WTC11 (cell line): Measurements from ENCODE around the gene PSENEN. TPM values are rescaled to one million over a fixed set of nuclear protein-coding genes. Genes with fewer than 3 reads are reported as not detected.

Source experiments
- ATAC-seq: fragments of 200-7000 bp; cut with Tn5 transposase; 2 replicates; pipeline ENCODE4 v1.10.0; 2021; ENCODE audit warnings: mild to moderate bottlenecking, moderate library complexity
- CTCF ChIA-PET: fragments of 300-600 bp; sonication (Branson Sonifier 250); formaldehyde crosslinking; loops from one replicate; lab custom pipeline; 2021; ENCODE audit warnings: antibody characterized with exemption; lab: Charles Lee
- POLR2A ChIA-PET: fragments of 350-600 bp; sonication (Branson Sonifier 250); formaldehyde crosslinking; loops from one replicate; lab custom pipeline; 2021; ENCODE audit warnings: antibody characterized with exemption; lab: Charles Lee
- DNase-seq: peaks from one replicate; pipeline ENCODE4 v3.0.0; 2021; ENCODE audit warnings: low spot score
- H3K27ac Mint-ChIP-seq: 2 replicates; pipeline ENCODE4 v1.8.0; 2021; ENCODE audit warnings: mixed read lengths
- H3K27me3 Mint-ChIP-seq: 2 replicates; pipeline ENCODE4 v1.8.0; 2021; ENCODE audit warnings: low read depth, mild to moderate bottlenecking, moderate library complexity, mixed read lengths
- H3K36me3 Mint-ChIP-seq: 2 replicates; pipeline ENCODE4 v1.8.0; 2021; ENCODE audit warnings: mixed read lengths
- H3K4me1 Mint-ChIP-seq: 2 replicates; pipeline ENCODE4 v1.8.0; 2022; ENCODE audit warnings: mixed read lengths
- H3K4me3 Mint-ChIP-seq: 2 replicates; pipeline ENCODE4 v1.8.0; 2021; ENCODE audit warnings: mild to moderate bottlenecking, moderate library complexity, mixed read lengths
- H3K9me3 Mint-ChIP-seq: 2 replicates; pipeline ENCODE4 v1.8.0; 2021; ENCODE audit warnings: mixed read lengths
- FOXP1 ChIP-seq: sonication (generic); formaldehyde crosslinking; IDR thresholded peaks from 2 replicates; pipeline ENCODE4 v1.8.0; 2022; ENCODE audit warnings: missing genetic modification reagents, mild to moderate bottlenecking, moderate library complexity, borderline replicate concordance
- GRHL2 ChIP-seq: fragments of 250-450 bp; sonication (Bioruptor Pico); IDR thresholded peaks from 2 replicates; pipeline ENCODE4 v1.8.0; 2022; ENCODE audit warnings: mild to moderate bottlenecking, moderate library complexity; ENCODE audit not compliant: insufficient replicate concordance, severe bottlenecking
- JAZF1 ChIP-seq: fragments of 250-450 bp; sonication (Bioruptor Pico); IDR thresholded peaks from 2 replicates; pipeline ENCODE4 v1.9.0; 2021; ENCODE audit warnings: moderate library complexity, mild to moderate bottlenecking, inconsistent platforms
- SOX15 ChIP-seq: fragments of 250-450 bp; sonication (Bioruptor Pico); IDR thresholded peaks from 2 replicates; pipeline ENCODE4 v1.9.0; 2021; ENCODE audit warnings: mild to moderate bottlenecking
- SP1 ChIP-seq: sonication (generic); formaldehyde crosslinking; conservative IDR thresholded peaks from 2 replicates; pipeline ENCODE4 v1.8.1; 2022; ENCODE audit warnings: missing genetic modification reagents
- TEAD1 ChIP-seq: sonication (generic); formaldehyde crosslinking; IDR thresholded peaks from 2 replicates; pipeline ENCODE4 v1.8.0; 2022; ENCODE audit warnings: mild to moderate bottlenecking, missing genetic modification reagents
- ZNF138 ChIP-seq: sonication (generic); formaldehyde crosslinking; conservative IDR thresholded peaks from 2 replicates; pipeline ENCODE4 v1.8.1; 2022; ENCODE audit warnings: mild to moderate bottlenecking, moderate library complexity, missing genetic modification reagents
- ZNF232 ChIP-seq: sonication (generic); formaldehyde crosslinking; IDR thresholded peaks from 2 replicates; pipeline ENCODE4 v1.8.0; 2022; ENCODE audit warnings: mild to moderate bottlenecking, missing genetic modification reagents
- ZNF423 ChIP-seq: fragments of 250-450 bp; sonication (Bioruptor Pico); IDR thresholded peaks from 2 replicates; pipeline ENCODE4 v2.1.2; 2022; ENCODE audit warnings: mild to moderate bottlenecking, moderate library complexity
- total RNA-seq: library from RNA; stranded (reverse); gene quantifications from 3 replicates; pipeline ENCODE4 v1.2.3, GENCODE V29; 2021
- TF ChIP-seq, protein P1 (sequence below): sonication (generic); formaldehyde crosslinking; IDR thresholded peaks from 2 replicates; pipeline ENCODE4 v1.8.0; 2023; ENCODE audit warnings: missing genetic modification reagents, mild to moderate bottlenecking, borderline replicate concordance
- TF ChIP-seq, protein P2 (sequence below): sonication (generic); formaldehyde crosslinking; IDR thresholded peaks from 2 replicates; pipeline ENCODE4 v1.8.1; 2023; ENCODE audit warnings: mild to moderate bottlenecking, missing genetic modification reagents
- TF ChIP-seq, protein P3 (sequence below): sonication (generic); formaldehyde crosslinking; IDR thresholded peaks from 2 replicates; pipeline ENCODE4 v1.8.0; 2022; ENCODE audit warnings: mild to moderate bottlenecking, missing genetic modification reagents
- TF ChIP-seq, protein P4 (sequence below): sonication (generic); formaldehyde crosslinking; IDR thresholded peaks from 2 replicates; pipeline ENCODE4 v1.8.1; 2022; ENCODE audit warnings: mild to moderate bottlenecking, missing genetic modification reagents, moderate library complexity, borderline replicate concordance
- TF ChIP-seq, protein P5 (sequence below): sonication (generic); formaldehyde crosslinking; IDR thresholded peaks from 2 replicates; pipeline ENCODE4 v1.8.0; 2022; ENCODE audit warnings: mild to moderate bottlenecking, missing genetic modification reagents
- TF ChIP-seq, protein P6 (sequence below): fragments of 250-450 bp; sonication (Bioruptor Pico); IDR thresholded peaks from 2 replicates; pipeline ENCODE4 v1.9.0; 2021; ENCODE audit warnings: mild to moderate bottlenecking

Gene PSENEN
- total RNA-seq, 1 experiment from 2014 or later, result 80.3 TPM

DNA sequence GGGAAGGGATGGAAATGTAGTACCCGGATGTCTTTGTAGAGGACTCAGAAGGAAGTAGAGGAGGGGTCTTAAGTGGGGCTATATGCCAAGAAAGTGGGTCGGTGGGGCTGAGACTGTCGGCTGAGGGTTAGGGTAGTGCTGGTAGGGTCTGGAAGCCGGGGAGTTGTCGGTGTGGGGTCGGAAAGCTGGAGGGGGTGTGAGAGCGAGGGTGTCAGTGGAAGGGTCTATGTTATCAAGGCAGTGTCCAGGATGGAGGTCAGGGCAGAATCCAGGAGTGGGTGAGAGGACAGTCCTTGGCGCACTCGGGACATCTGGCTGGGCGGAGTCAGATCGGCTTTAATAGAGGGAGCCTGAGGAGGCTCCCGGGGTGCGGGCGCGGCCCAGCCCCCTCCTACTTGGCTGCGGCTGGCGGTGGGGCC lies 9.7 kb downstream of the PSENEN start (continued):
- TF ChIP-seq, protein P1, sequence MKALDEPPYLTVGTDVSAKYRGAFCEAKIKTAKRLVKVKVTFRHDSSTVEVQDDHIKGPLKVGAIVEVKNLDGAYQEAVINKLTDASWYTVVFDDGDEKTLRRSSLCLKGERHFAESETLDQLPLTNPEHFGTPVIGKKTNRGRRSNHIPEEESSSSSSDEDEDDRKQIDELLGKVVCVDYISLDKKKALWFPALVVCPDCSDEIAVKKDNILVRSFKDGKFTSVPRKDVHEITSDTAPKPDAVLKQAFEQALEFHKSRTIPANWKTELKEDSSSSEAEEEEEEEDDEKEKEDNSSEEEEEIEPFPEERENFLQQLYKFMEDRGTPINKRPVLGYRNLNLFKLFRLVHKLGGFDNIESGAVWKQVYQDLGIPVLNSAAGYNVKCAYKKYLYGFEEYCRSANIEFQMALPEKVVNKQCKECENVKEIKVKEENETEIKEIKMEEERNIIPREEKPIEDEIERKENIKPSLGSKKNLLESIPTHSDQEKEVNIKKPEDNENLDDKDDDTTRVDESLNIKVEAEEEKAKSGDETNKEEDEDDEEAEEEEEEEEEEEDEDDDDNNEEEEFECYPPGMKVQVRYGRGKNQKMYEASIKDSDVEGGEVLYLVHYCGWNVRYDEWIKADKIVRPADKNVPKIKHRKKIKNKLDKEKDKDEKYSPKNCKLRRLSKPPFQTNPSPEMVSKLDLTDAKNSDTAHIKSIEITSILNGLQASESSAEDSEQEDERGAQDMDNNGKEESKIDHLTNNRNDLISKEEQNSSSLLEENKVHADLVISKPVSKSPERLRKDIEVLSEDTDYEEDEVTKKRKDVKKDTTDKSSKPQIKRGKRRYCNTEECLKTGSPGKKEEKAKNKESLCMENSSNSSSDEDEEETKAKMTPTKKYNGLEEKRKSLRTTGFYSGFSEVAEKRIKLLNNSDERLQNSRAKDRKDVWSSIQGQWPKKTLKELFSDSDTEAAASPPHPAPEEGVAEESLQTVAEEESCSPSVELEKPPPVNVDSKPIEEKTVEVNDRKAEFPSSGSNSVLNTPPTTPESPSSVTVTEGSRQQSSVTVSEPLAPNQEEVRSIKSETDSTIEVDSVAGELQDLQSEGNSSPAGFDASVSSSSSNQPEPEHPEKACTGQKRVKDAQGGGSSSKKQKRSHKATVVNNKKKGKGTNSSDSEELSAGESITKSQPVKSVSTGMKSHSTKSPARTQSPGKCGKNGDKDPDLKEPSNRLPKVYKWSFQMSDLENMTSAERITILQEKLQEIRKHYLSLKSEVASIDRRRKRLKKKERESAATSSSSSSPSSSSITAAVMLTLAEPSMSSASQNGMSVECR (CRISPR knock-in tag), result no peak

DNA sequence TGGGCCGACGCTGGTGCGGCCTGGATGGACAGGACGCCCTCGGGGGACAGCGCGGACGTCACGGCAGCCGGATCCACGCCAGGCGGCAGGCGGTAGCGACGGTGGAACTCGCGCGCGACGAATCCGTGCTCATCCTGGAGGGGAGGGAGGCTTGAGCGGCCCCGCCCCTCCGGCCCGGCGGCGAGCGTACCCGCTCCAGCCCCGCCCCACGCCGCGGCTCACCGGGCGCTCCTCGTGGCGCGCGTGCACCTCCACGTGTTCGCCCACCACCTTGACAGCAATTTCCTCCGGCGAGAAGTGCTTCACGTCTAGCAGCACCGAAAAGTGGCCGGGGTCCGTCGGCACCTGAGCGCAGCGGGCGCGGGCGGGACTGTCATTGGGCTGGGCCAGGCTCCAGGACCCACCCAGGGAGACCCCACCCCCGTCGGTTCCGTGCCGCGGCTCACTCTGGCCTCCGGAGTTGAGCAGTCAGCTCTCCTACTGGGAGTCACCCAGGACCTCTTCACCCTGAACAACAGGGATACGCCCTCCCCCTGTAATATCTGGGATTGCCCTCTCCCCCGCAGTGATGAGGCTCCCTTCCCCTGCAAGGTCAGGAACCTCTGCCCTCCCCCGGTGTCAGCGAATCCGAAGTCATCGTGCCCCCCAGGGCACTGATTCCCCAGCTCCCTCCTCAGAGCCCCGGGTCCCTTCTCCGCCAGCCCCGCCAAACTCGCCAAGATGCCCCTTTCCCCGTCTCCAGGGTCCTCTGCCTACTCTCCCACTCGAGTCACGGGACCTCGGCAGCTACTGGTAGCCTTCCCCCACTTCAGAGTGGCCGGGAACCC lies 10.3 kb downstream of the PSENEN start:
- H3K9me3 Mint-ChIP-seq, result no peaks in the 10 kb centered on the region
- H3K4me3 Mint-ChIP-seq, result peak overlapping the region; percentile 94
- H3K27me3 Mint-ChIP-seq, result peaks cover 23% of the 10 kb centered on the region
- ChIA-PET CTCF (interaction anchor here (0.8 to 2.9 kb wide), 5 partner anchors 8 to 175 kb away, joined by 3 to 13 read pairs (median 3); partner anchors contain the start of genes LIN37, PSENEN and U2AF1L4), POLR2A (interaction anchor here (2.0 to 2.5 kb wide), 2 partner anchors 7 to 15 kb away, joined by 11 to 13 read pairs; partner anchors contain the start of gene LIN37)
- H3K27ac Mint-ChIP-seq, result no peak overlapping the region
- ATAC-seq (no peak), DNase-seq (peak; percentile 15)
- peaks cover 16% of the 10 kb centered on the region for H3K4me1 Mint-ChIP-seq
- TF ChIP-seq, protein P2, sequence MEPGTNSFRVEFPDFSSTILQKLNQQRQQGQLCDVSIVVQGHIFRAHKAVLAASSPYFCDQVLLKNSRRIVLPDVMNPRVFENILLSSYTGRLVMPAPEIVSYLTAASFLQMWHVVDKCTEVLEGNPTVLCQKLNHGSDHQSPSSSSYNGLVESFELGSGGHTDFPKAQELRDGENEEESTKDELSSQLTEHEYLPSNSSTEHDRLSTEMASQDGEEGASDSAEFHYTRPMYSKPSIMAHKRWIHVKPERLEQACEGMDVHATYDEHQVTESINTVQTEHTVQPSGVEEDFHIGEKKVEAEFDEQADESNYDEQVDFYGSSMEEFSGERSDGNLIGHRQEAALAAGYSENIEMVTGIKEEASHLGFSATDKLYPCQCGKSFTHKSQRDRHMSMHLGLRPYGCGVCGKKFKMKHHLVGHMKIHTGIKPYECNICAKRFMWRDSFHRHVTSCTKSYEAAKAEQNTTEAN (CRISPR knock-in tag), result no peak
- TF ChIP-seq ZNF232 (CRISPR knock-in tag), result no peak
- no peak for TF ChIP-seq SP1 (CRISPR knock-in tag)
- TF ChIP-seq, protein P3, sequence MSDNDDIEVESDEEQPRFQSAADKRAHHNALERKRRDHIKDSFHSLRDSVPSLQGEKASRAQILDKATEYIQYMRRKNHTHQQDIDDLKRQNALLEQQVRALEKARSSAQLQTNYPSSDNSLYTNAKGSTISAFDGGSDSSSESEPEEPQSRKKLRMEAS (CRISPR knock-in tag), result peak; percentile 77; the same call in 1 of the 2 replicates
- TF ChIP-seq ZNF138 (CRISPR knock-in tag), result peak; percentile 67; the same call in 1 of the 2 replicates
- TF ChIP-seq JAZF1, result no peak
- no peak for TF ChIP-seq TEAD1 (CRISPR knock-in tag)
- TF ChIP-seq FOXP1 (CRISPR knock-in tag), result peak; percentile 66; the same call in 1 of the 2 replicates
- TF ChIP-seq GRHL2 (CRISPR knock-in tag), result no peak
- TF ChIP-seq SOX15, result no peak
- TF ChIP-seq, protein P4, sequence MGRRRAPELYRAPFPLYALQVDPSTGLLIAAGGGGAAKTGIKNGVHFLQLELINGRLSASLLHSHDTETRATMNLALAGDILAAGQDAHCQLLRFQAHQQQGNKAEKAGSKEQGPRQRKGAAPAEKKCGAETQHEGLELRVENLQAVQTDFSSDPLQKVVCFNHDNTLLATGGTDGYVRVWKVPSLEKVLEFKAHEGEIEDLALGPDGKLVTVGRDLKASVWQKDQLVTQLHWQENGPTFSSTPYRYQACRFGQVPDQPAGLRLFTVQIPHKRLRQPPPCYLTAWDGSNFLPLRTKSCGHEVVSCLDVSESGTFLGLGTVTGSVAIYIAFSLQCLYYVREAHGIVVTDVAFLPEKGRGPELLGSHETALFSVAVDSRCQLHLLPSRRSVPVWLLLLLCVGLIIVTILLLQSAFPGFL (CRISPR knock-in tag), result no peak
- TF ChIP-seq, protein P5, sequence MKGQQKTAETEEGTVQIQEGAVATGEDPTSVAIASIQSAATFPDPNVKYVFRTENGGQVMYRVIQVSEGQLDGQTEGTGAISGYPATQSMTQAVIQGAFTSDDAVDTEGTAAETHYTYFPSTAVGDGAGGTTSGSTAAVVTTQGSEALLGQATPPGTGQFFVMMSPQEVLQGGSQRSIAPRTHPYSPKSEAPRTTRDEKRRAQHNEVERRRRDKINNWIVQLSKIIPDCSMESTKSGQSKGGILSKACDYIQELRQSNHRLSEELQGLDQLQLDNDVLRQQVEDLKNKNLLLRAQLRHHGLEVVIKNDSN (CRISPR knock-in tag), result no peak
- TF ChIP-seq, protein P6, sequence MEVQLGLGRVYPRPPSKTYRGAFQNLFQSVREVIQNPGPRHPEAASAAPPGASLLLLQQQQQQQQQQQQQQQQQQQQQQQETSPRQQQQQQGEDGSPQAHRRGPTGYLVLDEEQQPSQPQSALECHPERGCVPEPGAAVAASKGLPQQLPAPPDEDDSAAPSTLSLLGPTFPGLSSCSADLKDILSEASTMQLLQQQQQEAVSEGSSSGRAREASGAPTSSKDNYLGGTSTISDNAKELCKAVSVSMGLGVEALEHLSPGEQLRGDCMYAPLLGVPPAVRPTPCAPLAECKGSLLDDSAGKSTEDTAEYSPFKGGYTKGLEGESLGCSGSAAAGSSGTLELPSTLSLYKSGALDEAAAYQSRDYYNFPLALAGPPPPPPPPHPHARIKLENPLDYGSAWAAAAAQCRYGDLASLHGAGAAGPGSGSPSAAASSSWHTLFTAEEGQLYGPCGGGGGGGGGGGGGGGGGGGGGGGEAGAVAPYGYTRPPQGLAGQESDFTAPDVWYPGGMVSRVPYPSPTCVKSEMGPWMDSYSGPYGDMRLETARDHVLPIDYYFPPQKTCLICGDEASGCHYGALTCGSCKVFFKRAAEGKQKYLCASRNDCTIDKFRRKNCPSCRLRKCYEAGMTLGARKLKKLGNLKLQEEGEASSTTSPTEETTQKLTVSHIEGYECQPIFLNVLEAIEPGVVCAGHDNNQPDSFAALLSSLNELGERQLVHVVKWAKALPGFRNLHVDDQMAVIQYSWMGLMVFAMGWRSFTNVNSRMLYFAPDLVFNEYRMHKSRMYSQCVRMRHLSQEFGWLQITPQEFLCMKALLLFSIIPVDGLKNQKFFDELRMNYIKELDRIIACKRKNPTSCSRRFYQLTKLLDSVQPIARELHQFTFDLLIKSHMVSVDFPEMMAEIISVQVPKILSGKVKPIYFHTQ (CRISPR knock-in tag), result no peak
- no peak for TF ChIP-seq ZNF423 (CRISPR knock-in tag)
- peaks cover 1% of the 10 kb centered on the region; the same call in 1 of the 2 replicates for H3K36me3 Mint-ChIP-seq
